Measurements from ENCODE around the gene SLC9B1.

Gene SLC9B1, protein sequence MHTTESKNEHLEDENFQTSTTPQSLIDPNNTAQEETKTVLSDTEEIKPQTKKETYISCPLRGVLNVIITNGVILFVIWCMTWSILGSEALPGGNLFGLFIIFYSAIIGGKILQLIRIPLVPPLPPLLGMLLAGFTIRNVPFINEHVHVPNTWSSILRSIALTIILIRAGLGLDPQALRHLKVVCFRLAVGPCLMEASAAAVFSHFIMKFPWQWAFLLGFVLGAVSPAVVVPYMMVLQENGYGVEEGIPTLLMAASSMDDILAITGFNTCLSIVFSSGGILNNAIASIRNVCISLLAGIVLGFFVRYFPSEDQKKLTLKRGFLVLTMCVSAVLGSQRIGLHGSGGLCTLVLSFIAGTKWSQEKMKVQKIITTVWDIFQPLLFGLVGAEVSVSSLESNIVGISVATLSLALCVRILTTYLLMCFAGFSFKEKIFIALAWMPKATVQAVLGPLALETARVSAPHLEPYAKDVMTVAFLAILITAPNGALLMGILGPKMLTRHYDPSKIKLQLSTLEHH

DNA sequence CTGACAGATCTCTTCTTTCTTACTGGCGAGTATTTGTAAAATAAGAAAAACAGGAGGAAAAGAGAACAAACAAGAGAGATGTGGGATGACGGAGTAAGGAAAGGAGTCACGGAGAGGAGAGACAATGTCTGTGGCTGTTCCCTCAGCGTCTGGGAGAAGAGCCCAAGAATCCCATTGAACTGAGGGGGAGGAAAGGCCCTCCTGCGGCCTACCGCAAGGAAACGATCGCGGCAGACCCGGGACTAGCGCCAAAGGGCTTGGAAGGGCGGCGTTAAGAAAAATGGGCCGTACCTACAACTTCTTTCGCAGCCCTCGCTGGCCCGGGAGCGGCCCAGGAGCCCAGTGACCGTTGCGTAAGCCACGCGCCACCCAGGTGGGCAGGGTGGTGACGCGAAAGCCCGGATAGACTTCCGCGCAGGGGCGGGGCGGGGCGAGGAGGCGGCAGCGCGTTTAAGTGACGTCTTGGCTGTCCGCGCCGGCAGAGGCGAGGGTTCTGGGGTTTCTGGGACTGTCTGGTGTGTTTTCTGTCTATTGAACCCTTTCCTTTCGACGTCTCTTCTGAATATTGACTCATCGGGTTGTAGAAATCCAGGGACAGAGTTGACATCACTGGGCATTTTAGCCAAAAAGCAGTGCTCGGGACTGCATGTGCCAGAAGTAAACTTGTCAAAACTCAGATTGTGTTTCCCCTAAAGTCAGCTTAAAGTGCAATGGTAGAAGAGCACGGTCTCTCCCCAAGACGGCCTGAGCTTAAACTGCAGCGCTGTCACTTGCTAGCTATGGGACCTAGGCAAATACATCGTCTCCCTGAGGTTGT is at the start of gene SLC9B1:
TSS of gene SLC9B1 (minus strand) at position 398 of the 817 bp plus-strand sequence. CDS start 27,994 bp downstream, outside the sequence.
- DNase-seq = peak; percentile 16

- DNase-seq = no peak
Measured at GRCh38 chr4:103067841-103068547, 48.5 kb upstream of the SLC9B1 start.

DNA sequence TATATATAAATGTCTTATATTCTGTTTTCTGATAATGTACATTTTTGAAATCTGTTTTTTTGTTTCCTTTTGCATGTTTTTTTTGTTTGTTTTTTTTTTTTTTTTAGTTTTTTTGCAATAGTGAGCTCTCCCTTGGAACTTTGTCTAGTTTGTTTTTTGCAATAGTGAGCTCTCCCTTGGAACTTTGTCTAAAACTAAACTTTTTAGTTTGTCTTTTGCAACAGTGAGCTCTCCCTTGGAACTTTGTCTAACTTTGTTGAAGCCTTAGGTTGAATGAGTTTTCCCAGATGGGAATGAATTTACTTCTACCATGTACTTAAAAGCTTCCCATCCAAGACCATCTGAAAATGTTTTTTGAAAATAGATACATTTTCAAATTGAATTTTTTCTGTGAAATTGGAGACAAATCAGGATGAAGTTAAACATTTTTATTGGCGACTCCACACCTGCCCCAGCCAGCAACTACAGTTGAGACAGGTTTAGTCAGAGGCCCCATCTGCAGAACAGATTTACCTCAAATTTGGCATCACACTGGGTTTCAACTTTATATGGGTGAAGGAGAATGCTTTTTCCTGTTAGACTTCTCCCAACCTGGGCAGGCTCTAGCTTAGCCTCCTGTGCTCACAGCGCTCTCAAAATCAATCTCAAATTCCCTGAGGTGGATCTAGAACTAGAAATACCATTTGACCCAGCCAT is 41.1 kb upstream of the SLC9B1 start:
- DNase-seq = no peak

GRCh38 chr4:103054030-103054429 is 34.5 kb upstream of the SLC9B1 start:
- DNase-seq = no peak

DNA sequence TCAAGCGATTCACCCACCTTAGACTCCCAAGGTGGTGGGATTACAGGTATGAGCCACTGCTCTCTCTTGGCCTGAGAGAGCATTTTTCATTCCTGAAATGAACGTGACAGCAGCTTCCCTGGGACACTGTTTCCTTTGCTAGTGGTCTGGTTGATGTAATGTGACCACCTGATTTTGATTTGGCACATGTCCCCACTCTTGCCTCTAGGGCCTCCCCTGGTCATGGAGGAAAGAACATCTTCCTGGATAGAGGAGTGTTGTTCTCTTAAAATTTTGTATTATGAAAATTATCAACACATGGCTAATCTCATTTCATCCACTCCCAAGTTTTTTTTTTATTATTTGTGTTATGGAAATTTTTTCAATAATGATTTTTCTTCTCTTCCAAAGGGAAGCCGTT is 33.3 kb upstream of the SLC9B1 start:
- no peak for DNase-seq

- DNase-seq = no peak
Measured at GRCh38 chr4:103052145-103052544, 32.6 kb upstream of the SLC9B1 start.

DNA sequence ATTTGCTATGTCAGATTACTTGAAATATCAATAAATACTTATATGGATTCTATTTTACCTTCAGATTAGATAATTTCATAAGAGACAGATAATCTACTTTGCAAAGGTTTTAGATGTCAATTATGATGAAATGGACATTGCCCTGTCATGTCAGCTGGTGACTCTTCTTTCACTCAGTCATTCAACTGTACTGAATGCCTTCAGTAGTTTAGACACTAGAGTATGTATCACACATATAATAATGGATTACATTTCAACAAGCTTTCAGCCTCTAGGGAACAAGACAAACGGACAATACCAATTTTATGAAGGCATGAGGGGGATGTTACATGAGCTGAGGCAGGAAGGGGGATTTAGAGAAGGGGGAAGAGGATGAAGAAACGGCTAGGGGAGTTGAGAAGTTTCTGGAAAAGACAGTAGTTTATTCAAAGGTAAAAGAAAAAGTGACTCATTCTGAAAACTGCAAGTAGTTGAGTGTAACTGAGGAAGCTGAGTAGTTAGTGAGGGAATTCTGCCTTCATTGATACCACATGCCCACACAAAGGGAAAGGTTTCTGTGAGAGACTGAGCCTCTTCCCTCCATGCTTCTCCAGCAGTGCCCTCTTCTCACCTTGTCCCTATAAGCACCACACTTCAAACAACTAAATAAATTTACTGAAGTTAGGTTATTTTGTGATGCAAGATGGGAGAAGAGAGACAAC is 31.4 kb upstream of the SLC9B1 start:
- no peak for DNase-seq

DNA sequence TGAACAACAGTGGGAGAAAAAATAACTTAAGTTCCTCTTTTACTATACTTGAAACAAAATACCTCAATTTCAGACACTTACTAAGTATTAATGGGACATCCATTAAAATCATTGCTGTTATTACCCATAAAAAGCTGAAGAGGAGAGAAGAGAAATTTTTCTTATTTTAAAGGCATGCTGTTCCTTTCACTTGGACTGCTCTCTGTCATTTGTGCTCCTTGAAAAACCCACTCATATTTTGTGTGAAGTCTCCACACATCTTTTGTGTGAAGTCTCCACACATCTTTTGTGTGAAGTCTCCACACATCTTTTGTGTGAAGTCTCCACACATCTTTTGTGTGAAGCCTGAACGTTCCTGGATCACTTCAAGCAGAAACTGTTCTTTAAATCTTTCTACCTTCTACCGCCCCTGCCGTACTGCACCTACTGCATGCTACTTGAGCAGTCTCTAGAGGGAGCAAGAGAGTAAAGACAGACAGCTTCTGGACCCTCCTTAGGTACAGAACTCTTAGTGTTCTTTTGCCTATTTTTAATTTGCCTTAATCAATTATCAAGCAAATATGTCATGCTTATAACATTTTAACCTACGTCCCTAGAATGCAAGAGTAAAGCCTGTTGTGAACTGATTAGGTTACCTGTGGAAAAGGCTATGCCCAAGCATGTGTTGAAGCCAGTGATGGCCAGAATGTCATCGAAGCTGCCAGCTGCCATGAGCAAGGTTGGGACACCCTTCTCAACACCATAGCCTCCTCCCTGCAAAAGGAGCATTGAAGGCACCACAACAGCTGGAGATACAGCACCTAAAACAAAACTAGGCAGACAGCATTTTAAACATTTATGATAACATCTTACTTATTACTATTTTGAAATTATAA is 27.1 kb upstream of the SLC9B1 start:
- DNase-seq = no peak

DNA sequence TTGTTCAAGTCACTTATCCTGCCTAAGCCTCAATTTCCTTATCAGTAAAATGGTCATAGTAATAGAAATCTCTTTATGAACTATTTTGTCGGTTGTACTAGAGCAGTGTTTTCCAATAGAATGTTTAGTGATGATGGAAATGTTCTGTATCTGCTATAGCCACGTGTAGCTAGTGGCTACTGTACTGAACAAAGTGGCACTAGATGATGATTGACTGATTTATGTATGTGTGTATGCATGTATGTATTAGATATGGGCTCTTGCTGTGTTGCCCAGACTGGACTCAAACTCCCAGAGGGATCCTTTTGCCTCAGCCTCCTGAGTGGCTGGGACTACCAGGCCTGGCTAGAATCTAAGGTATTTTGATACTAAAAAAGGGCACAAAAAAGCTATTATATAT is 24.7 kb upstream of the SLC9B1 start:
- DNase-seq = no peak

GRCh38 chr4:103036169-103036568 is 16.7 kb upstream of the SLC9B1 start:
- no peak for DNase-seq

- no peak for DNase-seq
Measured at GRCh38 chr4:103032574-103032973, 13.1 kb upstream of the SLC9B1 start.

DNA sequence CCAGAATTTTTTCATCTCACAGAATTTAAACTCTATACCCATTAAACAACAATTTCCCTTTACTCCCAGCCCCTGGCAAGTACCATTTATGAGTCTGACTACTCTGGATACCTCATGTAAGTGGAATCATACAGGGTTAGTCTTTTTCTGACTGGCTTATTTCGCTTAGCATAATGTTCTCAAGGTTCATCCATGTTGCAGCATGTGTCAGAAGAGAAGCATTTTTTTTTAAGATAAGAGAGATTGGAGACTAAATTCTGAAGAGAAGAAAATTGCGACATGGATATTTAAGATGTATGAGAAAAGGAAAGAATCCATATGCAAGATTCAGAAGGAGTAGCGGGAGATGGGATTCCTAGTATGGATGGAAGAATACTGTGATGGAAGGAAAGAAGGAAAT is 11.3 kb upstream of the SLC9B1 start:
- DNase-seq = no peak

DNA sequence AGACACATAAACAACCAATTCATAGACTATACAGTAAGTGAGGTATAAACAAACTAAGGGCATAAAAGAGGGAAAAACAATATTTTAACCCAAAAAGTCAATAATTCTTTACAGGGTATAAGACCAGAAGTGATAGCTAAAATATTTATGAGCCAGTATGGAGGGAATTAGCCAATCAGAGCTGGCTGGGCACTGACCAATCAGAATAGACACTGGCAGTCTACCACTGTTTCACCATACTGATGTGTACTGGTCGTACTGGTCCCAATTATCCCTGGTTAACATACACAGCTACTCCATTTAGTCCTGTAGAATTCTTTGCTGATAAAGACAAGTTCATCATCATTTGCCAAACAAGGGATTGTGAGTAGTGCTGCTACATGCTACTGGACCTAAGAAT is 9.8 kb upstream of the SLC9B1 start:
- DNase-seq = no peak

DNA sequence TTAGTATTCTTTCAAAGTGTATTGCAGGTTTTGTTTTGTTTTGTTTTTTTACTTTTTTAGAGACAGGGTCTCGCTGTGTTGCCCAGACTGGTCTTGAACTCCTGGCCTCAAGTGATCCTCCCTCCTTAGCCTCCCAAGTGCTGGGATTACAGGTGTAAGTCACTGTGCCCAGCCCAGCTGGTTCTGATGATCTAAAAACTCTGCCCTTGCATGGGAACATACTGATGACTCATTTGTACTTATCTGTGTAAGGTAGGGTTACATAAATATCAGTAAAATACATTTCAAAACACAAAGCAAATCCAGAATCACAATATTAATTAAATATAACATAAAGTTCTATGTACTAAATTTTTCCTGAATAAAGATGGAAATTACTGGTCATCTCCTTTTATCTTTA is 7.4 kb upstream of the SLC9B1 start:
- DNase-seq = no peak

DNA sequence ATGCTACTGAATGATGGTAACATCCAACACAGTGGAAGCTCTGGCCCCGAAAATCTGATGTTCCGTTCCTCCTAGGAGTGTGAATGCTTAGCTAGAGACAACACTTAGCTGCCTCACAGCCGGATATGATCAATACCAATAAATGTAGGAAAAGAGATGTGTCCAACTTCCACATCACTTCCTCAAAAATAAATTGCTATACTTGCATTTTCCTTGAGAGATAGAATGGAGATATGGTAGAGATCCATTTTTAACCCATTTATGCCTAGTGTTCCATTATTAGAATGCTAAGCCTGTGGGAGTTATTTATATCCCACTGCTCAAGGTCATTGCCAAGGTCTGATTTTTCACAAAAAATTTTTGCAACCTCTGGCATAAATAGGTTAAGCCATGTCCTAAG is 5.5 kb upstream of the SLC9B1 start:
- DNase-seq = no peak

- DNase-seq = no peak
Measured at GRCh38 chr4:103021120-103021519, 1.6 kb upstream of the SLC9B1 start.

DNA sequence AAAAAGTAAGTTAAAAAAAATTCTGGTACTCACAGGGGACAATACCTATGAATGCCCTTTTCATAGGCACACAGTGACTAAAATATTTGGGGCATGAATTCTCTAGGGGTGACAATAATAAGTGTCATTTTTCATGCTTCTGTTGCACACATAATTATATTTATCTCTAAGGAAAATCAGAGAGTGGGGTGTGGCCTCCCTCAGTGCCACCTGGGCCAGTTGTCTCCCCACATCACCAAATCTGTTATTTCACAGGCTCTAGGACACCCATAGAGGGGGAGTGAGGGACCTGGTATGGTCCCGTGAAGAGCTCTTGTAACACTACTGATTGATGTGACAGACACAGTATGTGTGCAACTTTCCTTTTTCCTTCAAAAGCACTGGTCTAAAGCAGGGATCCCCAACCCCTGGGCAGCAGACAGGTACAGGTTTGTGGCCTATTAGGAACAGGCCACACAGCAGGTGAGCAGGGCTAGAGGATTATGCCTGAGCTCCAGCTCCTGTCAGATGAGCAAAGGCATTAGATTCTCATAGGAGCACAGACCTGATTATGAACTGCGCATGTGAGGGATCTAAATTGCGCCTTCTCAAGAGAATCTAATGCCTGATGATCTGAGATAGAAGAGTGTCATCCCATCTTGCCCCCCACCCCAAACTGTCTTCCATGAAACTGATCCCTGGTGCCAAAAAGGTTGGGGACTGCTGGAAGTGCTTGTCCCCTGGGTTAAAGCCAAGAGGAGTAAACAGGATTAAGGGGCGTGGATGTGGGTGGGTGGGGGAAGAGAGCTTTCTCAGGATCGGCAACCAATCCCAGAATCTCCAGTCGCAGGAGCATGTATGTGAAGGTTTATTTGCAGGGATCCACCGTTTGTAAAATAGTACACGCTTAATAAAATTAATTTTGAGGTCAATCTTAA is 856 bp downstream of the SLC9B1 start:
- no peak for DNase-seq

GRCh38 chr4:103012551-103012950 is 7.0 kb downstream of the SLC9B1 start:
- no peak for DNase-seq

DNA sequence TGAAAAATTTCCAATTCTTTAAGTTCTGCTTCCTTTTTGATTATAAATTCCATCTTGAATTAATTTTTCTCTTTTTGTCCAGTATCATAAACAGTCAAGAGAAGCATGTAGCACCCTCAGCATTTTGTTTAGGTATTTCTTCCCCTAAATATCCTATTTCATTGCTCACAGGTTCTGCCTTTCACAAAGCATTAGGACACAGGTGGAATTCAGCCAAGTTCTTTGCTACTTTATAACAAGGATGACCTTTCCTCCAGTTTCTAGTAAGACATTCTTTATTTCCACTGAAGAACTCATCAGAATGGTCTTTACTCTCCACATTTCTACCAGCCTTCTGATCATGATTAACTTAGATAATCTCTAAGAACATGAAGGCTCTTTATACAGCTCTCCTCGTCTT is 7.4 kb downstream of the SLC9B1 start:
- no peak for DNase-seq

Measured in NCI-H1436 treated with DMSO at 0.1 percent for 48 hours (cell line).